Measurements from ENCODE around the gene MDC1. TPM values are rescaled to one million over a fixed set of nuclear protein-coding genes. Genes with fewer than 3 reads are reported as not detected.

Gene MDC1
- total RNA-seq, 1 donor from 2014 or later: 14.7 TPM

DNA sequence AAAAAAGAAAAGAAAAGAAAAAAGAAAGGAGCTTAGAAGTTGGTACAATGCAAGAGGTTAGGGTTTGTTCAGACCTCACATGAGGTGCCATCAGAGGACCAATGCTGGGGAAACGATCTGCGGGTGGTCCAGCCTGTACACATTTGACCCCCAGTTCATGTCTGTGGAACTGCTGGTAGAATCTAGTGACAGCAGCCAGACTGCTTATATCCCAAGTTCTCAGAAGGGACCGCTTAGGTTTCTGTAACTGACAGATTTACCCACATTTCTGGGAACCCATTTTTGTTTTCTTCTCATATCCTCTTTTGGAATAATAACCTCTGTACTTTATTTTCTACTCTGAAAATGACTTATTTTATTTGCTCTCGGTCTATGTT is 35.3 kb downstream of the MDC1 start:
- no peak for DNase-seq (ENCODE audit: low read depth)
- TF ChIP-seq, protein P1, sequence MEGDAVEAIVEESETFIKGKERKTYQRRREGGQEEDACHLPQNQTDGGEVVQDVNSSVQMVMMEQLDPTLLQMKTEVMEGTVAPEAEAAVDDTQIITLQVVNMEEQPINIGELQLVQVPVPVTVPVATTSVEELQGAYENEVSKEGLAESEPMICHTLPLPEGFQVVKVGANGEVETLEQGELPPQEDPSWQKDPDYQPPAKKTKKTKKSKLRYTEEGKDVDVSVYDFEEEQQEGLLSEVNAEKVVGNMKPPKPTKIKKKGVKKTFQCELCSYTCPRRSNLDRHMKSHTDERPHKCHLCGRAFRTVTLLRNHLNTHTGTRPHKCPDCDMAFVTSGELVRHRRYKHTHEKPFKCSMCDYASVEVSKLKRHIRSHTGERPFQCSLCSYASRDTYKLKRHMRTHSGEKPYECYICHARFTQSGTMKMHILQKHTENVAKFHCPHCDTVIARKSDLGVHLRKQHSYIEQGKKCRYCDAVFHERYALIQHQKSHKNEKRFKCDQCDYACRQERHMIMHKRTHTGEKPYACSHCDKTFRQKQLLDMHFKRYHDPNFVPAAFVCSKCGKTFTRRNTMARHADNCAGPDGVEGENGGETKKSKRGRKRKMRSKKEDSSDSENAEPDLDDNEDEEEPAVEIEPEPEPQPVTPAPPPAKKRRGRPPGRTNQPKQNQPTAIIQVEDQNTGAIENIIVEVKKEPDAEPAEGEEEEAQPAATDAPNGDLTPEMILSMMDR (IDR thresholded peaks at IDR 0.05; ENCODE audit: insufficient read depth, low read length, poor library complexity, severe bottlenecking): no peak
- H3K36me3 ChIP-seq (ENCODE audit: control insufficient read depth, insufficient read depth, low read length): peaks cover 3% of the 10 kb centered on the region
- H3K27me3 ChIP-seq (ENCODE audit: control insufficient read depth, insufficient read depth, low read length): no peaks in the 10 kb centered on the region
- H3K4me3 ChIP-seq (ENCODE audit: low read depth, low read length): no peak overlapping the region

- peaks cover 3% of the 10 kb centered on the region for H3K36me3 ChIP-seq (ENCODE audit: control insufficient read depth, insufficient read depth, low read length)
- no peak for DNase-seq (ENCODE audit: low read depth)
- TF ChIP-seq, protein P1 (IDR thresholded peaks at IDR 0.05; ENCODE audit: insufficient read depth, low read length, poor library complexity, severe bottlenecking): no peak
- H3K27me3 ChIP-seq (ENCODE audit: control insufficient read depth, insufficient read depth, low read length): no peaks in the 10 kb centered on the region
- no peak overlapping the region for H3K4me3 ChIP-seq (ENCODE audit: low read depth, low read length)
Measured at GRCh38 chr6:30679765-30680535, 37.1 kb downstream of the MDC1 start.

DNA sequence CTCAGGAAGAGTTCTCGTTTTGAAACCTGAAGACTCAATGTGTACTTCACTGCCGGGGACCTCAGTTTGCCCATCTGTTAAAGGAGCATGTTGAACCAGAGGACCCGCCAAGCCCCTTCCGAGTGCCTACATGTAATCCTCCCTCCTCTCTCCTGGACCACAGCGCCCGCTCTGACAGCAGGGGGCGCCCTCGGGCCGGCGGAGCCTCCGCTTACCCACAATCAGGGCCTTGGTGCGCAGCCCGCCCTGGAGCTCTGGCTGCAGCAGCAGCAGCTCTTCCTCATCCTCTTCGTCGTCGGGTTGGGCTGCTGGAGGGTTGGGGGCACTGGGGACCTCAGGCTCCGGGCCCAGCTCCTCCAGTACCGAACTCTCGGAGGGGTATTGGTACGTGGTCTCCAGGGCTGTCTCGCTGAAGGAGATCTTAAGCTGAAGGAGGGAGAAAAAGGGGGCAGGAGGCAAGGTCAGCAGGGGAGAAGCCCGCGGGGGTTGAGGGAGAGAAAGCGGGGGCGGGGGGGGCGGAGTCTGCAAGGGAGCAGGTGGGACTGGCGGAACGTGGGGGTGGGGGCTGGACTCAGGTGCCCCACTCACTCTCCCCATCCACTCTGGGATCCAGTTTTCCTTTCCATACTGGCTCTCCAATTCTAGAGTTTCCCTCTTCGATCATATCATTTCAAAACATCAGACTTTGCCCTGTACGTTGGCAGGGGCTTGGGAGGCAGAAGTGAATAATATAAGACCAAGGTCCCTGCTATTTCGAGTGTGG is 37.9 kb downstream of the MDC1 start:
- Histone ChIP-seq H3K4me3 (ENCODE audit: low read depth, low read length) (no peak overlapping the region), H3K36me3 (ENCODE audit: control insufficient read depth, insufficient read depth, low read length) (peaks cover 1% of the 10 kb centered on the region), H3K27me3 (ENCODE audit: control insufficient read depth, insufficient read depth, low read length) (no peaks in the 10 kb centered on the region)
- TF ChIP-seq, protein P1 (IDR thresholded peaks at IDR 0.05; ENCODE audit: insufficient read depth, low read length, poor library complexity, severe bottlenecking): peak; percentile 98
- DNase-seq (ENCODE audit: low read depth): no peak

GRCh38 chr6:30676660-30677285 is 40.3 kb downstream of the MDC1 start:
- no peak for DNase-seq (ENCODE audit: low read depth)
- peaks cover 1% of the 10 kb centered on the region for H3K36me3 ChIP-seq (ENCODE audit: control insufficient read depth, insufficient read depth, low read length)
- H3K27me3 ChIP-seq (ENCODE audit: control insufficient read depth, insufficient read depth, low read length): no peaks in the 10 kb centered on the region
- TF ChIP-seq, protein P1 (IDR thresholded peaks at IDR 0.05; ENCODE audit: insufficient read depth, low read length, poor library complexity, severe bottlenecking): no peak
- H3K4me3 ChIP-seq (ENCODE audit: low read depth, low read length): no peak overlapping the region

DNA sequence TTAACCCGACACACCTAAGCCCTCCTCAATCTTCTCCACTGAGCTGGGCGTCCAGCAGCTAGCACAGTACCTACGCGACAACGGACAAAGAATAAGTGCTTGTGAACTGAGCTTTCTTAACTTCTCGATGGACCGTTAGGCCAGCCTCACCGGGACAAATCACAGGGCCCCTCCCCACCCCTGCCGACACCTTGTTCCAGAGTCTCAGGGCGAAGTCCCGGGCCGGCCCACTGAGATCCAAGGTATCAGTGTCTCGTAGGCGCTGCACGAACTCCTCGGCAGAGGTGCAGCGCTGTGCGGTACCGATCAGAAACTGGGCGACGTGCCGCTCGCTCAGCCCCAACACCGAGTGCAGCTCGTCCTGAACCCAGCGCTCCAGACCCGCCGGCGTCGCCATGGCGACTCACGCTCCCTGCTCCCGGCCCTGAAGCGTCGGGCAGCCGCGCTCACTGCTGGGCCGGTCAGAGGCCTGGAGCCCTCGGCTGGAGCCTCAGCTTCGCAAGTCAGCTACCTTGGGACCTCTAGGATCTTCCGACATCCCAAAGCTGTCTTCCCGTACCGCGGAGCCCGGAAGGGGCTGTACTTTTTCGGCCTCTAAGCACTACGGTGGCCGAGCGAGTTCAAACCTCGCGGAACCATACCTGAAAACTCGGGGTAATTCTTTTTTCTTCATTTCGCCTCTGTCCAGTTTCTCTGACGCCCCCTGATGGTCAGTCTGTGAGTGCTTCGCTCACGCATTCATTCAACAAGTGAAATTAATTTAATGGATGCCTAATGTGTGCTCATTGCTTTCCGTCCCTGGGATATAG is 44.4 kb downstream of the MDC1 start, which contains the start of gene DHX16:
DHX16 (minus strand) TSS at position 562 of the 809 bp plus-strand sequence; CDS start at position 397, 165 bp downstream.
- peak; percentile 90 for DNase-seq (ENCODE audit: low read depth)
- H3K4me3 ChIP-seq (ENCODE audit: low read depth, low read length): peak within 1 kb of the TSS; percentile 87
- TF ChIP-seq, protein P1 (IDR thresholded peaks at IDR 0.05; ENCODE audit: insufficient read depth, low read length, poor library complexity, severe bottlenecking): peak; percentile 79
- no peaks in the 10 kb centered on the region for H3K27me3 ChIP-seq (ENCODE audit: control insufficient read depth, insufficient read depth, low read length)
- peaks cover 1% of the 10 kb centered on the region for H3K36me3 ChIP-seq (ENCODE audit: control insufficient read depth, insufficient read depth, low read length)

All from kidney epithelial cell (primary cell).